Bronchial smooth muscle cell (primary cell): Measurements from ENCODE around the gene GBX2. TPM values are rescaled to one million over a fixed set of nuclear protein-coding genes. Genes with fewer than 3 reads are reported as not detected.

Experiments used
- total RNA-seq: library from RNA; depleted of rRNA; stranded (reverse); fragments of >200 nt; gene quantifications from 2 replicates; pipeline ENCODE4 v1.2.1, GENCODE V29; 2014

Gene GBX2
- total RNA-seq: not detected in 2 replicates

GRCh38 chr2:236168110-236169080 lies at the start of gene GBX2:
Gene GBX2, minus strand, starts transcription at chr2:236168386. Its CDS starts 415 bp downstream, at chr2:236167971.

Other genes with a start within 250 kb of the GBX2 start
- not detected in 2 replicates for gene ASB18, start 96.0 kb upstream of the GBX2 start, total RNA-seq